HL-60/S4 treated with phorbol 12-myristate 13-acetate at 8.2 ng/mL for 4 days and 3 days (cell line): ENCODE measurements around the gene MAGEE2.
"Not testable (repeated sequence)": the region's sequence is repeated elsewhere in the genome, so short reads cannot be mapped to it uniquely, and the experiment has no call there.

Experiments used
- in situ Hi-C: fragments of 300-500 bp; cut with MboI; formaldehyde crosslinking; loops from 2 replicates; pipeline ENCODE4 v1.15.0; 2022; ENCODE audit warnings: low sequenced_read_pairs

Gene MAGEE2, protein sequence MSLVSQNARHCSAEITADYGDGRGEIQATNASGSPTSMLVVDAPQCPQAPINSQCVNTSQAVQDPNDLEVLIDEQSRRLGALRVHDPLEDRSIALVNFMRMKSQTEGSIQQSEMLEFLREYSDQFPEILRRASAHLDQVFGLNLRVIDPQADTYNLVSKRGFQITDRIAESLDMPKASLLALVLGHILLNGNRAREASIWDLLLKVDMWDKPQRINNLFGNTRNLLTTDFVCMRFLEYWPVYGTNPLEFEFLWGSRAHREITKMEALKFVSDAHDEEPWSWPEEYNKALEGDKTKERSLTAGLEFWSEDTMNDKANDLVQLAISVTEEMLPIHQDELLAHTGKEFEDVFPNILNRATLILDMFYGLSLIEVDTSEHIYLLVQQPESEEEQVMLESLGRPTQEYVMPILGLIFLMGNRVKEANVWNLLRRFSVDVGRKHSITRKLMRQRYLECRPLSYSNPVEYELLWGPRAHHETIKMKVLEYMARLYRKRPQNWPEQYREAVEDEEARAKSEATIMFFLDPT

DNA sequence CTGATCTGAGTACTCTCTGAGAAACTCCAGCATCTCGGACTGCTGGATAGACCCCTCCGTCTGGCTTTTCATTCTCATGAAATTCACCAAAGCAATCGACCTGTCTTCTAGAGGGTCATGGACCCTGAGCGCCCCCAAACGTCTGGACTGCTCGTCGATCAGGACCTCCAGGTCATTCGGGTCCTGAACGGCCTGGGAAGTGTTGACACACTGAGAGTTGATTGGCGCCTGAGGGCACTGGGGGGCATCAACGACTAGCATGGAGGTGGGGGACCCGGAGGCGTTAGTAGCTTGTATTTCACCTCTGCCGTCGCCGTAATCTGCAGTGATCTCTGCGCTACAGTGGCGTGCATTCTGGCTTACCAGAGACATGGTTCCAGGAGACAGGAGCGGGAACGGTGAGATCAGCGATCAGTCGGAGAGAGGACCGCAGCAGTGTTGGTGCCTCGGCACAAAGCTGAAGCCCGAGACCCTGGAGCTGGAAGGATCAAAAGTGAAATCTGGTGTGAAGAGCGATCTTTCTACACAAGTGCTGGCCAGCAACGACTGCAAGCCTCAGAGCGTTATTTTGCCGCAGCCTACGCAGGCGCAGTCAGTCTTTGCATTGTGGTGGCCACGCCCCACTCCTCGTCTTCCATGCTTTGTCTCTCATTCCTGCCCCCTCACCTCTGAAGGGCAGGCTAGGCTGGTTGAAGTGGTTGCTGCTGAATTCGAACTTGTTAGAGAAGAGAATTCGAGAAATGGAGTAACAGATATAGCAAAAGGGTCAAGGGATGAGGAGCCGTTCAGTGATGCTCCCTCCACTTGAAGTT, at the start of gene MAGEE2:
Gene MAGEE2, minus strand, starts transcription at position 575 of the 812 bp plus-strand sequence. Its CDS starts 203 bp downstream, at position 372.
- in situ Hi-C loops: no loop called here

DNA sequence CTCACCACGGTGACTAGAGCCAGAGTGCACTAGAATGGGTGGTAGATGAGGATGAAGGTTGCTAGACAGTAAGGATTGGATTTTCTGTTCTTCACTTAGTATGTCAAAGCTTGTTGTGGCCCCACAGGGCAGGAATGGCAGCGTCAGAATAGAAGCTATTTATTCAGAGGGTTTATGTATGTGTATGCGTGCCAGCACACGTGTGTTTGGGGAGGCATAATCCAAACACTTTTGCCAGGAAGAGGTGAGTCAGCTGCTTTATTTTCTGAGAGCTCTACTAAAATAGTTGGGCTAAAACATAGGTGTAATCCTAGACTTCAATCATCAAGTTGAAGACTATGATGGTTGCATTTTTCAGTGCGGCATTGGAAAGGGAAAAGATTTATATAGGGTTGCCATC, 1.2 kb upstream of the MAGEE2 start:
- in situ Hi-C loops: no loop called here

DNA sequence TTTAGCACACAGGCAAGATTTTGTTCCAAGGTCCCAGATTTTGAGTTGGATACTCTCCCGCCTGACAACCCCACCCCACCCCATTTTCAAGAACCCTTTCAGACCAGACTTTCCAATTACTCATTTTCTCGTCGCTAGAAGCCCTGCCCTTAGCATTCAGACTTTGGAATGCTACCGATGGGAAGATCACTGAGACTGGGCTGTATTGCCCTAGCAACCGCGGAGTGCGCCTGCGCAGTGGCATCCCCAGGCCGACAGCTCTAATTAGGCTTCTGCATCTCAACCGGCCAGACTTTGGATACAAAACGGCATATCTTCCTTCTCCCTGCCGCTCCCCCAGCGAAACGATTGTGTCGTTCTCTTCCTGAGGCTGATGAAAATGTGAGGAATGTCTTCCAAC, 3.4 kb downstream of the MAGEE2 start:
- in situ Hi-C loops: no loop called here

DNA sequence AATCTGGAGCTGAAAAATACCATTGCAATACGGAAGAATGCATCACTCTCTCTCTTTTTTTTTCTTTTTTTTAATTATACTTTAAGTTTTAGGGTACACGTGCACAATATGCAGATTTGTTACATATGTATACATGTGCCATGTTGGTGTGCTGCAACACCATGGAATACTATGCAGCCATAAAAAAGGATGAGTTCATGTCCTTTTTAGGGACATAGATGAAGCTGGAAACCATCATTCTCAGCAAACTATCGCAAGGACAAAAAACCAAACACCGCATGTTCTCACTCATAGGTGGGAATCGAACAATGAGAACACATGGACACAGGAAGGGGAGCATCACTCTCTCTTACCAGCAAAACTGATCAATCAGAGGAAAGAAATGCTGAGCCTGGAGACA, 17.0 kb downstream of the MAGEE2 start:
- in situ Hi-C loops: not testable (repeated sequence)

DNA sequence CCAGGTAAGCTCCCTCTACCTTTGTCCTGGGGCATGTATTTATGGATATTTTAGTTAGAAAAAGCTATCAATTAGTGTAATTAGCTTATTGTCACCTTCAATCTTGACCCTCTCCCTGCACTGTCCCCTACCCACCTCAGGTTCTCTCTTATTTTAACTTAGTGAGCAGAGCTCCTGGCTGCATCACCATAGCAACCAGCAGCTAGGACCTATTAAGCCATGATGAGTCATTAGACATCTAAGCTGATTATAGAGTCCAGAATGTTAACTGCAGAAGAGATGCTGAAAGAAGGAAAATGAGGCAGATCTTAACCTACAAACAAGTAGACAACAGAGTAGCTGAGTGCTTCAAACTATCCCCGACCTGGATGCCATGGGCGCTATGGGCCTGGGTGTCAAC, 36.6 kb downstream of the MAGEE2 start:
- in situ Hi-C loops: no loop called here

DNA sequence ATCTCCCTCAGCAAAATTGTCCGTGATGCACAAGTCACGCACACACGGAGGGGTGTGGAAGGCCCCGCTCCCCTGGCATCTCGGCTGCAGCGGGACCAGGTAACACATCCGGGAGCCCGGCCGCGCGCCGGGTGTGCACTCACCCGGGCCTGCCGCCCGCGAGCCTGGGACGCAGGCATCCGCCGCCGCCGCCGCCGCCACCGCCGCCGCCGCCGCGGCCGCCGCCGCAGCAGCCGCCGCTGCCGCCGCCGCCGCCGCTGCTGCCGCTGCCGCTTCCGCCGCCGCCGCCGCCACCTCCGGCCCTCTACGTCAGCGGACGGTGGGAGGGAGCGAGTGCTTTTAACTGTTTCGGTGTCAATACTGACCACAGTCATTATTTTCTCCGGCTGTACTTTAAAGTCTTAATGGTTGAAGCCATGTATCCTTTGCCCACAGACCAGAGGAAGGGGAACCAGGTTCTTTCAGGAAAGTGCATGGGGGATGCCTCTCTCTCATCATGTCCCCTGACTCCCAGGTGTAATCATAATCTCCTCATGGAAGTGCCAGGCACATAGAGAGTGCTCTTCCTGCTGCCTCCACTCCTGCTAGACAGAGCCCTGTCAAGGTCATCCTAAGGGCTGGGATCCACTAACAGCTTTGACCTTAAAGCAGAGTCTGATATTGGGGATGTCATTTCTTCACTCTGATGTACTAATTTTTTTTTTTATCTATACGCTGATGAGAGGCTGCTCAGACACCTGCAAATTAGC, 38.0 kb downstream of the MAGEE2 start:
- in situ Hi-C loops: no loop called here
